GM19043 (cell line): ENCODE data around the gene EHD3.
A peak's percentile ranks its signal among the peaks of the same experiment; 100 is the strongest.
"Not testable (repeated sequence)": the region's sequence is repeated elsewhere in the genome, so short reads cannot be mapped to it uniquely, and the experiment has no call there.

Source experiments
- ATAC-seq: cut with Tn5 transposase; IDR thresholded peaks from one replicate; pipeline ENCODE4 v1.9.1; 2021; ENCODE audit warnings: low read depth; ENCODE audit not compliant: unreplicated experiment

The EHD3 gene

GRCh38 chr2:31282634-31283033 lies 48.7 kb downstream of the EHD3 start:
- no peak for ATAC-seq

DNA sequence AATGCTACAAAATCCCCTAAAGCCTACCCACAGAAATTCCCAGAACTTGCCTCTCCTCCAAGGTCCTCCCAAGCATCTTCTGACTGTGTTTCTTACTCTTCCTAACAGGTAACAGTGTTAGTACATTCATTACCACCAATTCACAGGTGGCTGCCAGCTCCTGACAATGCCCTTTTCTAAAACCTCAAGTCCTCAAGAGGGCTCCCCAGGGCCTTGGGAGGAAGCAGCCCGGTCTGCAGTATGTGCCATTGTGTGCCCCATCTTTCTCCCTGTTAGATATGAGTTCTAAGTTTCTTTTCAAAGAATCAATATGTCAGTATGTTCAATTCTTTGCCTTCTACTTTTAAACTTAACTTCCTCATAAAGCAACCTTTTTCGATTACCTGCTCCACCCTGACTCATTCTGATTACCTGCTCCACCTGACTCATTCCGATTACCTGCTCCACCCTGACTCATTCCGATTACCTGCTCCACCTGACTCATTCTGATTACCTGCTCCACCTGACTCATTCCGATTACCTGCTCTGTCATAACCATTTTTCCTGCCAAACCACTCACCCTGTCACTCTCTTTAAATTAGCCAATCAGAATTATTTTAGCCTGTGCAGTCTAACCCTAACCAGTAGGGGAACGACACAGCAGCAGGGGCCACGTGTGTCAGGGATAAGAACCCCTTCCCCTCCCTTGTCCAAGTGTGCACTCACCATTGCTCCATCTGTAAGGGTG lies 49.4 kb downstream of the EHD3 start:
- ATAC-seq = not testable (repeated sequence)

GRCh38 chr2:31284107-31284506 lies 50.2 kb downstream of the EHD3 start:
- no peak for ATAC-seq

- ATAC-seq = no peak
Measured at GRCh38 chr2:31286230-31286629, 52.3 kb downstream of the EHD3 start.

- ATAC-seq = no peak
Measured at GRCh38 chr2:31286961-31287550, 53.1 kb downstream of the EHD3 start.

GRCh38 chr2:31287654-31288053 lies 53.7 kb downstream of the EHD3 start:
- ATAC-seq = no peak

GRCh38 chr2:31294196-31294595 lies 60.2 kb downstream of the EHD3 start:
- no peak for ATAC-seq

DNA sequence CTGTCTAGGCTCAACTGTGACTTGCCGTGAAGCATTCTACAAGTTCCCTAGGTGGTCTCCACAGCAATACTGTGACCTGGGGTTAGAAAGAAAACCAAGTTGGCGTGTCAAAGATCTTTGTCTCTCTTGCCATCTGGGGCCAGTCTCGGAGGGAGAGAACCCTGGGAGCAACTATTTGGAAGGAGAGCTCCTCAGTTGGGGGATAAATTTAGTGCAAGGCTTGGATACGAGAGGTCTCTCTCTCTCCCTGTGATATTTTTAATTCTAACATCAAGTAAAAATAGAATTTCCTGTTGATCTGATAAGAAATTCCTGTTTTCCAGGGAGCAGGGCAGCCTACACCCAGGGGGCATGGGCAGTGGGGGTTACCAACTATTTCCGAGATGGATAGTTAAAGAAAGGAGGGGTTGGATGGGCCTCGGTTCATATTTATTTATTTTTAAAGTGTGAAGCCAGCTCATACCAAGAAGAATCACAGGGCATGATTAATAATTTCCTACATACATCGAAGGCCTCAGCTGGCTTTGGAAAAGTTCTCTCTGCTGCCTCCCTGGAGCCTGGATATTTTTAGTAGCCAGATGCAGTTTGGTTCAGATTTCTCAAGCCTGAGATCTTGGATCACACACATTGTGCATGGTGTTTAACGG lies 62.8 kb downstream of the EHD3 start:
- ATAC-seq = no peak

DNA sequence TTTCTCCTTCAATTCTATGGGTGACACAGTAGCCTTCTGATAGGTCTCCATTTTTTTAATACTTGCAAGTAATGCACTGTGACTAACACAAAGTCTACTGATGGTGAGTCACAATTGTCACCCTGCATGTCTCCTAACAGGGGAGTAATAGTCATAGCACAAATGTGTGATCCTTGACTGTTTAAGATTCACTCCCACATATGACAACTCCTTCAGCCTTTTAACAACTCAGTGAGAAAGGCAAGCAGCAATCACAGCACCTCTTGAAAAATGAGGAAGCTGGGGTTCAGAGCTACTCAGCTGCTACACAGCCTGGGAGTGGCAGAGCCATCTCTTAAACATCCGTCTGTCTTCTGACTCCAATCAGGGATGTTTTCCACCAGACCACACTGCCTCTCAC lies 63.8 kb downstream of the EHD3 start:
- ATAC-seq = no peak

- ATAC-seq = no peak
Measured at GRCh38 chr2:31299547-31299946, 65.6 kb downstream of the EHD3 start.

GRCh38 chr2:31300309-31300708 lies 66.4 kb downstream of the EHD3 start:
- ATAC-seq = no peak

GRCh38 chr2:31302940-31303563 lies 69.1 kb downstream of the EHD3 start:
- no peak for ATAC-seq

GRCh38 chr2:31304816-31305215 lies 70.9 kb downstream of the EHD3 start:
- no peak for ATAC-seq

DNA sequence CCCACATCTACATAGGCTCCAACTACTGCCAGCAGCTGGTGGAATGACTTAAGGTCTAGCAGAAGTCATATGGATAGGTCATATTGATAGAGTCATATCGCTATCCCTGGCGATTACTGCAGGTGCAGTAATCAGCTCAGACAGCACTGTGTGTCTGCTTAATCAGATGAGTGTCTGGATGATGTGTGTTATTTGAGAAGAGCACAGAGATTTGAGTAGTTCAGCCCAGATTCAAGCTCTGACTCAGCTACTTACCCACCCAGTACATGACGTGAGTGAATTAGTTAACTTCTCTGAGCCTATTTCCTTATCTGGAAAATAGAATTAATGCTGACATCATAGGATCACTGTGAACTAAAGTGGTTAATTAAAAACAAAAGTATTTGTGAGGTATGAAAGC lies 78.9 kb downstream of the EHD3 start:
- ATAC-seq = no peak

DNA sequence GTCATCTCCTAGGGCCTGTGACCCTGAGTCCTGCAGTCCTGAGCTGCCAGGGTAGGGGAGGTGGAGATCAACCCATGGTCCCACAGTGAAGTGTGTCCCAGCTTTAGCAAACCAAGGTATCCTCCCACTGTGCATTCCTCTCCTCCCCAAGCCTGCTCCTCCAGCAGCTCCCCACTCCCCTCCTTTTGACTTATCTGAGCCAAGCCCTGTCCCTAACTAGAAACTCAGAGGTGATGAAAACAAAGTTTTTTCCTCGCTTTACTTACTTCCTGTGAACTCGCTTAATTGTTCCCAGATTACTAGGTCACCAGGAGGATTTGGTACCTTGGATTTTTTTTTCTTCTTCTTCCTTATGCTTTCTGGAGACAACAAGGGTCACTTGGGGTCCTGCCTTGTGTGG lies 80.8 kb downstream of the EHD3 start:
- ATAC-seq = no peak

DNA sequence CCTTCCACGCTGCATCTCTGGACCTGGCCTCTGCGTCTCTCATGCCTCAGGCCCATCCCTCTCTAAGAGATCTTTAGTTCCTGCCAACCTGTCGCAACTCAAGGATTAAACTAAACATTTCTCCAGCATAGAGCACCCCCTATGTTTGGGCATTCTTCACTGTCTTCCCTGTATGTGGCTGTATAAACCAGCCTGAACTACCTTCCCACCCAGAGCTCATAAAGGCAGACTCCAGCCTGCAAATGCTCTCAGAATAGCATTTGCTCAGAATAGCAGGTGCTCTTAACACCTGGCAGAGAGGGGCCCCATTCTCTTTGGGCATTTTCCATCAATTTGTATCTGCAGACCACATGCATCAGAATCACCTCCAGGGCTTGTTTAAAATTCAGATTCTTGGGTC lies 83.4 kb downstream of the EHD3 start:
- no peak for ATAC-seq

DNA sequence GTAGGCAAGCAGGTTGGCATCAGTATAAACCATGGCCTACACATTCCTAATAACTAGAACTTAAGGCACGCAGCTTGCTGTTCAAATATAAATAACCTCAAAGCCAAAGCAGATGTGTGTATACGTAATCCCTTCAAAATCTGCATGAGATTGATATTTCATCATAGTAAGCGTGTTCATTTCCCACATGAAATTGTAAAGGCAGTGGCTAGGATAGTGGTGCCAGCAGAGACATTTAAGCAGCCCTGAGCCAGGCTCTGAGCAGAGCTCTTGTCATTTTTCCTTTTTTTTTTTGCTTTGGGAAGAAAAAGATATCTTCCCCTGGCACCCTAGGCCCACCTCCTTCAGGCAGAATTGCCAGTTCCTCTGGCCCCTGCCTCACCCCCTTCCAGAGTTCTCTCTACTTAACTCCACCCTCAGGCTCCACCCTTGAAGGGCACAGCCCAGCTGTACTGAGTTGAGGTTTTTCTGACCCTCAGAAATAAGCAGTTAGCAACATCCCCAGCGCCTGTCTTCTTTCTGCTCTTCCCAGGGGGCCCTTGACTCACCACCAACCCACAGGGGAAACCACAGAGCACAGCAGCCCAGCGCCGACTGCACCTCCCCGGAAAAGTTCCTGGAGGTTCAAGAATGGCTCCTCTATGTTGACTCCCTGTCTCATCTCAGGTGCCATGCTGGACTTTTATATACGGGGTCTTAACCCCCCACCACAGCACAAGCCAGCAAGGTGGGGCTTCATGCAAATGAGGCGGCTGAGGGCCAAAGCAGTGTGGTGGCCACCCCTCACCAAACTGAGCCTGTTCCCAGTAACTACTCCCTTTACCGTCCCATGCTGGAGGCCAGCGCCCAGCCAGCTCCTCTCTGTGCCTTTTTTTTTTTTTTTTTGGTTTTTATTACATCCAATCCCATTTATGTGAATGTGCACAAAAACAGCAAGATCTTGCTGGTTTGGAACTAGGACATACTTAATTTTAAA lies 84.7 kb downstream of the EHD3 start:
- ATAC-seq = peak; percentile 68
